Activated CD4-positive, alpha-beta T cell treated with anti-CD3 and anti-CD28 coated beads, Interleukin-2, amount 50 U/mL, for 16 hours (primary cell): Measurements from ENCODE around the gene TPM4.
A peak's percentile ranks its signal among the peaks of the same experiment; 100 is the strongest.
"Not testable (repeated sequence)": the region's sequence is repeated elsewhere in the genome, so short reads cannot be mapped to it uniquely, and the experiment has no call there.

ENCODE experiments used
- DNase-seq: peaks from one replicate; pipeline ENCODE4 v3.0.0-alpha.2; 2020

Gene TPM4

GRCh38 chr19:16099314-16099965, 23.1 kb downstream of the TPM4 start:
- not testable (repeated sequence) for DNase-seq

GRCh38 chr19:16100524-16100923, 24.2 kb downstream of the TPM4 start:
- no peak for DNase-seq

- DNase-seq = no peak
Measured at GRCh38 chr19:16104722-16105121, 28.4 kb downstream of the TPM4 start.

GRCh38 chr19:16106121-16106520, 29.8 kb downstream of the TPM4 start:
- DNase-seq = peak; percentile 46

GRCh38 chr19:16111160-16111908, 35.0 kb downstream of the TPM4 start, which contains the start of gene RAB8A:
TSS of gene RAB8A (plus strand) at chr19:16111889. CDS start at chr19:16111902, 13 bp downstream.
- peak; percentile 99 for DNase-seq

- no peak for DNase-seq
Measured at GRCh38 chr19:16111909-16112752, 35.8 kb downstream of the TPM4 start.

- no peak for DNase-seq
Measured at GRCh38 chr19:16112778-16113177, 36.5 kb downstream of the TPM4 start.

GRCh38 chr19:16113727-16114126, 37.4 kb downstream of the TPM4 start:
- DNase-seq = peak; percentile 40

GRCh38 chr19:16115301-16116039, 39.2 kb downstream of the TPM4 start:
- no peak for DNase-seq

- DNase-seq = no peak
Measured at GRCh38 chr19:16116067-16116466, 39.8 kb downstream of the TPM4 start.

- DNase-seq = peak; percentile 26
Measured at GRCh38 chr19:16117594-16118033, 41.3 kb downstream of the TPM4 start.

- DNase-seq = peak; percentile 89
Measured at GRCh38 chr19:16118489-16119033, 42.3 kb downstream of the TPM4 start.

GRCh38 chr19:16119075-16119857, 43.0 kb downstream of the TPM4 start:
- DNase-seq = peak; percentile 91

GRCh38 chr19:16121141-16121540, 44.8 kb downstream of the TPM4 start:
- DNase-seq = no peak

- DNase-seq = no peak
Measured at GRCh38 chr19:16121967-16122366, 45.7 kb downstream of the TPM4 start.

- DNase-seq = no peak
Measured at GRCh38 chr19:16124953-16125352, 48.7 kb downstream of the TPM4 start.

GRCh38 chr19:16125737-16126495, 49.6 kb downstream of the TPM4 start:
- DNase-seq = no peak

- DNase-seq = no peak
Measured at GRCh38 chr19:16127080-16127479, 50.8 kb downstream of the TPM4 start.

GRCh38 chr19:16127776-16128371, 51.6 kb downstream of the TPM4 start:
- no peak for DNase-seq

- no peak for DNase-seq
Measured at GRCh38 chr19:16131648-16132047, 55.4 kb downstream of the TPM4 start.
